Mucosa of stomach (tissue), 1 donor: ENCODE data around the gene DCDC2.
"Not testable (repeated sequence)": the region's sequence is repeated elsewhere in the genome, so short reads cannot be mapped to it uniquely, and the experiment has no call there.

Experiments
- H3K27me3 ChIP-seq: one replicate; pipeline ENCODE4 v1.7.0; 2013; ENCODE audit warnings: mild to moderate bottlenecking, low read length; ENCODE audit not compliant: control insufficient read depth, insufficient read depth
- H3K36me3 ChIP-seq: one replicate; pipeline ENCODE4 v1.7.0; 2013; ENCODE audit warnings: low read length; ENCODE audit not compliant: control insufficient read depth, insufficient read depth
- H3K4me1 ChIP-seq: one replicate; pipeline ENCODE4 v1.7.0; 2013; ENCODE audit warnings: mild to moderate bottlenecking, low read length; ENCODE audit not compliant: control insufficient read depth, insufficient read depth
- H3K4me3 ChIP-seq: one replicate; pipeline ENCODE4 v1.7.0; 2013; ENCODE audit warnings: low read length
- H3K9ac ChIP-seq: one replicate; pipeline ENCODE4 v1.7.0; 2013; ENCODE audit warnings: mild to moderate bottlenecking, low read length, moderate library complexity
- H3K9me3 ChIP-seq: one replicate; pipeline ENCODE4 v1.7.0; 2013; ENCODE audit warnings: mild to moderate bottlenecking, low read length, moderate library complexity; ENCODE audit not compliant: control insufficient read depth
- donor health status: Pancreatic carcinoma.

The DCDC2 gene

DNA sequence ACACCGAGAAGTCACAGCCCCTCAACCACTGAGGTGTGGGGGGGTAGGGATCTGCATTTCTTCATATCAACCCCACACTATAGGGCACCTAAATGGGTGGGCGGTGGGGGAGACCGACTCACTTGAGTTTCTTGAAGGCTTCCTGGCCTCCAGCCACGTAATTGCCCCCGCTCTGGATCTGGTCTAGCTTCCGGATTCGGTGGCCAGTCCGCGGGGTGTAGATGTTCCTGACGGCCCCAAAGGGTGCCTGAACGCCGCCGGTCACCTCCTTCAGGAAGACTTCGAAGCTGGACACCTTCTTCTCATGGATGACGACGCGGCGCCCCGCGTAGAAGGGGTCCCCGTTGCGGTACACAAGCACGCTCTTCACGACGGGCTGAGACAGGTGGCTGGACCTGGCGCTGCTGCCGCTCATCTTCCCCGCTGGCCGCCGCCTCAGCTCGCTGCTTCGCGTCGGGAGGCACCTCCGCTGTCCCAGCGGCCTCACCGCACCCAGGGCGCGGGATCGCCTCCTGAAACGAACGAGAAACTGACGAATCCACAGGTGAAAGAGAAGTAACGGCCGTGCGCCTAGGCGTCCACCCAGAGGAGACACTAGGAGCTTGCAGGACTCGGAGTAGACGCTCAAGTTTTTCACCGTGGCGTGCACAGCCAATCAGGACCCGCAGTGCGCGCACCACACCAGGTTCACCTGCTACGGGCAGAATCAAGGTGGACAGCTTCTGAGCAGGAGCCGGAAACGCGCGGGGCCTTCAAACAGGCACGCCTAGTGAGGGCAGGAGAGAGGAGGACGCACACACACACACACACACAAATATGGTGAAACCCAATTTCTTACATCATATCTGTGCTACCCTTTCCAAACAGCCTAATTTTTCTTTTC is at the start of gene DCDC2:
Gene DCDC2, minus strand, starts transcription at position 724 of the 883 bp plus-strand sequence. Its CDS starts 309 bp downstream, at position 415.
- peak within 1 kb of the TSS; percentile 31 for H3K4me3 ChIP-seq
- H3K9ac ChIP-seq: no peak within 1 kb of the TSS
- no peaks in the 10 kb centered on the region for H3K9me3 ChIP-seq
- no peaks in the 10 kb centered on the region for H3K36me3 ChIP-seq
- no peaks in the 10 kb centered on the region for H3K27me3 ChIP-seq
- H3K4me1 ChIP-seq: peaks cover 7% of the 10 kb centered on the region

DNA sequence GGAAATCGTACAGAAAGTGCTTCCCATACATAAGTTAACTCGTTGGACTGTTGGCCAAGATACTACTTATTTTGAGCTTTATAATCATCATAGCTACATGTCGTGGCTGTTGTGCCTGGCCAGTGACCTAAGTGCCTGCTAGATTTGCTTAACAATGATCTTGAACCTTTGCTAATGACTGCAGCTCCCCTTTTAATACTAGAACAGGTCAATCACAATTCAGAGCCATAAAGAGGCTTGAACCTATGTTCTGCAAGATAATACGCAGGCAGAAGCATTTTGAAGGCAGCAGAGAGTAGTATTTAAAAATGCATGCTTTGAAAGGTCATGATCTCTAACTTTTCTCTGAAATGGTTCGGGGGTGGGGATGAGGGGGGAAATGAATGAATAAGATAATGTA is 47.4 kb upstream of the DCDC2 start:
- H3K36me3 ChIP-seq: no peaks in the 10 kb centered on the region
- H3K27me3 ChIP-seq: no peaks in the 10 kb centered on the region
- no peak overlapping the region for H3K4me3 ChIP-seq
- no peaks in the 10 kb centered on the region for H3K9me3 ChIP-seq
- H3K4me1 ChIP-seq: peaks cover 4% of the 10 kb centered on the region
- H3K9ac ChIP-seq: no peak overlapping the region

DNA sequence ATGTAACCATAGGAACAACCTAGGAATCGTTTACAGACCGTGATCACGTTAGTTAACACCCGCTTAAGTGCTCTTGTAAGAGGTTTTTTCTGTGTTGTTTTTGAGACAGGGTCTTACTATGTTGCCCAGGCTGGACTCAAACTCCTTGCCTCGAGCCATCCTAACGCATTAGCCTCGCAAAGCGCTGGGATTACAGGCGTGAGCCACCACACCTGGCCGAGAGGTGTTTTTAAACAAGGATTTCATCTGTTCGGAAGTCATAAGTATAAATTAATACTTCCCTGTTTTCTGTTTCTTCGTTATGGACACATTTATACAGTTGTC is 45.6 kb upstream of the DCDC2 start:
- Histone ChIP-seq H3K9ac (peak overlapping the region; percentile 88), H3K4me1 (peaks cover 4% of the 10 kb centered on the region), H3K9me3 (no peaks in the 10 kb centered on the region), H3K27me3 (peaks cover 4% of the 10 kb centered on the region), H3K36me3 (no peaks in the 10 kb centered on the region), H3K4me3 (peak overlapping the region; percentile 99)

- Histone ChIP-seq H3K27me3 (peaks cover 4% of the 10 kb centered on the region), H3K9me3 (no peaks in the 10 kb centered on the region), H3K4me3 (peak within 1 kb of the TSS; percentile 99), H3K4me1 (peaks cover 4% of the 10 kb centered on the region), H3K9ac (peak within 1 kb of the TSS; percentile 88), H3K36me3 (no peaks in the 10 kb centered on the region)
These were observed 45.0 kb upstream of the DCDC2 start, which contains the start of gene MRS2 for GRCh38 chr6:24402697-24403500. Gene MRS2 (plus strand): TSS chr6:24402936. CDS start chr6:24403047, 111 bp downstream.

DNA sequence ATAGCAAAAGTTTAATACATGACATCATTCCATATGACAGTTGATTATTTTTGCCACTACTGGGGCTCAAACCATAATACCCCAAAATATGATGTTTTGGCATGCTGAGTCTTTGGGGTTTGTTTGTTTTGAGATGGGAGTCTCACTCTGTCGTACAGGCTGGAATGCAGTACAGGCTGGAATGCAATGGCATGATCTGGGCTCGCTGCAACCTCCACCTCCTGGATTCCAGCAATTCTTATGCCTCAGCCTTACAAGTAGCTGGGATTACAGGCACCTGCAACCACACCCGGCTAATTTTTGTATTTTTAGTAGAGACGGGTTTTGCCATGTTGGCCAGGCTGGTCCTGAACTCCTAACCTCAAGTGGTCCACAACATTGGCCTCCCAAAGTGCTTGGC is 43.6 kb upstream of the DCDC2 start:
- Histone ChIP-seq H3K36me3 (no peaks in the 10 kb centered on the region), H3K9ac (no peak overlapping the region), H3K4me3 (no peak overlapping the region), H3K4me1 (peaks cover 4% of the 10 kb centered on the region), H3K27me3 (peaks cover 4% of the 10 kb centered on the region), H3K9me3 (no peaks in the 10 kb centered on the region)

DNA sequence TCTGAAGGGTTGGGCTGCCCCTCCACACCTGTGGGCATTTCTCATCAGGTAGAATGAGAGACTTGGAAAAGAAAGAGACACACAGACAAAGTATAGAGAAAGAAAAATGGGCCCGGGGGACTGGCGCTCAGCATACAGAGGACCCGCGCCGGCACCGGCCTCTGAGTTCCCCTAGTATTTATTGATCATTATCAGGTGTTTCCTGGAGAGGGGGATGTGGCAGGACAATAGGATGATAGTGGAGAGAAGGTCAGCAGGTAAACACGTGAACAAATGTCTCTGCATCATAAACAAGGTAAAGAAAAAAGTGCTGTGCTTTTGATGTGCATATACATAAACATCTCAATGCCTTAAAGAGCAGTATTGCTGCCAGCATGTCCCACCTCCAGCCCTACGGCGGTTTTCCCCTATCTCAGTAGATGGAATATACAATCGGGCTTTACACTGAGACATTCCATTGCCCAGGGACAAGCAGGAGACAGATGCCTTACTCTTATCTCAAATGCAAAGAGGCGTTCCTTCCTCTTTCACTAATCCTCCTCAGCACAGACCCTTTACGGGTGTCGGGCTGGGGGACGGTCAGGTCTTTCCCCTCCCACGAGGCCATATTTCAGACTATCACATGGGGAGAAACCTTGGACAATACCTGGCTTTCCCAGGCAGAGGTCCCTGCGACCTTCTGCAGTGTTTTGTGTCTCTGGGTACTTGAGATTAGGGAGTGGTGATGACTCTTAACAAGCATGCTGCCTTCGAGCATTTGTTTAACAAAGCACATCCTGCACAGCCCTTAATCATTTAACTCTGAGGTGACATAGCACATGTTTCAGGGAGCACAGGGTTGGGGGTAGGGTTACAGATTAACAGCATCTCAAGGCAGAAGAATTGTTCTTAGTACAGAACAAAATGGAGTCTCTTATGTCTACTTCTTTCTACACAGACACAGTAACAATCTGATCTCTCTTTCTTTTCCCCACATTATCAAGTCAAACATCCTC is 42.5 kb upstream of the DCDC2 start:
- not testable (repeated sequence) for H3K9me3 ChIP-seq, H3K27me3 ChIP-seq, H3K9ac ChIP-seq, H3K36me3 ChIP-seq, H3K4me1 ChIP-seq, H3K4me3 ChIP-seq

- no peak overlapping the region for H3K4me3 ChIP-seq
- H3K36me3 ChIP-seq: no peaks in the 10 kb centered on the region
- peaks cover 4% of the 10 kb centered on the region for H3K27me3 ChIP-seq
- H3K9me3 ChIP-seq: no peaks in the 10 kb centered on the region
- no peak overlapping the region for H3K9ac ChIP-seq
- H3K4me1 ChIP-seq: no peaks in the 10 kb centered on the region
These were observed 39.8 kb upstream of the DCDC2 start for GRCh38 chr6:24397631-24398030.

DNA sequence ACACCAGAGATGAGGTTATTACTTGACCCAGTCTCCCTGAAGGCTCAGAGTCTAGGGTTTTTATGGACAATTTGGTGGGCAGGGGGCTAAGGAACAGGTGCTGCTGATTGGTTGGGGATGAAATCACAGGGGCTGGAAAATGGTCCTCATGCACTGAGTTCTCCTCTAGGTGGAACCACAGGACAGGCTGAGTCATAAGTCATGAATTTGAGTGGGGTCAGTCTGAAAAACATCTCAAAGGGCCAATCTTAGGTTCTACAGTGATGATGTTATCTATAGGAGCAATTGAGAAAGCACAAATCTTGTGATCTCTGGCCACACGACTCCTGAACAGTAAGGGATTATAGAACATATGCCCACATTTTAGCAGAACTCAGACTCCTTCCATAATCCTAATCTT is 39.0 kb upstream of the DCDC2 start:
- Histone ChIP-seq H3K9ac (no peak overlapping the region), H3K4me1 (no peaks in the 10 kb centered on the region), H3K4me3 (no peak overlapping the region), H3K36me3 (no peaks in the 10 kb centered on the region), H3K9me3 (no peaks in the 10 kb centered on the region), H3K27me3 (peaks cover 4% of the 10 kb centered on the region)

DNA sequence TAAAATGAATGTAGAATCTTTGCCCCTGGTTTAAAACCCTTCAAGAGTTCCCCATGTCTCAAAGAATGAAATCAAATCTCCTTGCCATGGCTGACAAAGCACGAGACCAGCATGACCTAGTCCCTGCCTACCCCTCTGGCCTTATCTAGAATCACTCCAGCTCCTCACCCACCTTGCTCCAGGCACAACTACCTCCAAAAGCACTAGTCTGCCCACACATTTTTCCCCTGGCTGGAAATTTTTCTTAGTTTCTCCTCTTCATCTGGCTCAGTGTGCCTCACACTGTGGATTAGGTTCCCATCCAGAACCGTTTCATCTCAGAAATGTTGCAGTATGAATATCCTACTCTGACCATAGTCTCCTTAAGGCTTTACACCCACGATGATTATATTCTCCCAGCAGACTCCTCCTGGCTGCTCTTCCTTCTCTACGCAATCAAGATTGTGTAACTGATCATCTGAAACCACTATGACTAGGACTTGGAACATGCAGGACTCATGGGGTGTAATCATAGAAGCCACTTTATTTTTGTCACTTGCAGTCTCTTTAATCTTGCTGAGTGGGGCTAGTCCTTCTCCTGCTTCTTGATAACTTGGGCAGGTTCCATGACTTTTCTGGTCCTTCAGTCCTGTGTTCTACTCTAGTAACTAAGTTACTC is 37.0 kb upstream of the DCDC2 start:
- Histone ChIP-seq H3K9me3 (no peaks in the 10 kb centered on the region), H3K4me1 (no peaks in the 10 kb centered on the region), H3K36me3 (no peaks in the 10 kb centered on the region), H3K9ac (no peak overlapping the region), H3K27me3 (peaks cover 4% of the 10 kb centered on the region), H3K4me3 (no peak overlapping the region)

DNA sequence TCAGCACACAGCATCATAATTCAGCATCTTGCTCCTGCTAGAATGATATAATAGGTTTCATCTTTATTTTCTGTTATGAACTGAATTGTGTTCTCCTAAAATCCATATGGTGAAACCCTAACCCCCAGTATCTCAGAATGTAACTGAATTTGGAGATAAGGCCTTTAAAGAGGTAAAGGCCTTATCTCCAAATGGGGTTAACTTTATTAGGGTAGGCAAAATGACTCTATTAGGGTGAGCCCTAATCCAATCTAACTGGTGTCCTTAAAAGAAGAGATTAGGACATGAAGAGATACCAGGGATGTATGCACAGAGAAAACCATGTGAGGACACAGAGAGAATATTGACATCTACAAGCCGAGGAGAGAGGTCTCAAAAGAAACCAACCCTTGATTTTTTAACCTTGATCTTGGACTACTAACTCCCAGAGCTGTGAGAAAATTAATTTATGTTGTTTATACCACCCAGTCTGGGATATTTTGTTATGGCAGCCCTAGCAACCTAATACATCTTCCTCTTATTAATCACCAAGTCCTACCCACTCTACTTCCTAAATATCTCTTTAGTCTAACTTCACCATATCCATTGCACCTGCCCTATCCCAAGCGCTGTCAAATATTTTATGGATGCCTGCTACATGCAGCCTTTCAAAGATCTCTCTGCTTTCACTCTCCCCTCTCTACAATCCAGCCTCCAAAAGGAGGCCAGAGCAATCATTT is 36.4 kb upstream of the DCDC2 start:
- Histone ChIP-seq H3K4me3 (no peak overlapping the region), H3K4me1 (no peaks in the 10 kb centered on the region), H3K36me3 (no peaks in the 10 kb centered on the region), H3K9me3 (no peaks in the 10 kb centered on the region), H3K9ac (no peak overlapping the region), H3K27me3 (peaks cover under 1% of the 10 kb centered on the region)
